GM18498 (cell line): ENCODE measurements around the gene MEOX1.

Experiments
- ATAC-seq: cut with Tn5 transposase; IDR thresholded peaks from one replicate; pipeline ENCODE4 v1.9.1; 2021; ENCODE audit warnings: mild to moderate bottlenecking, moderate library complexity; ENCODE audit not compliant: unreplicated experiment

MEOX1 gene

DNA sequence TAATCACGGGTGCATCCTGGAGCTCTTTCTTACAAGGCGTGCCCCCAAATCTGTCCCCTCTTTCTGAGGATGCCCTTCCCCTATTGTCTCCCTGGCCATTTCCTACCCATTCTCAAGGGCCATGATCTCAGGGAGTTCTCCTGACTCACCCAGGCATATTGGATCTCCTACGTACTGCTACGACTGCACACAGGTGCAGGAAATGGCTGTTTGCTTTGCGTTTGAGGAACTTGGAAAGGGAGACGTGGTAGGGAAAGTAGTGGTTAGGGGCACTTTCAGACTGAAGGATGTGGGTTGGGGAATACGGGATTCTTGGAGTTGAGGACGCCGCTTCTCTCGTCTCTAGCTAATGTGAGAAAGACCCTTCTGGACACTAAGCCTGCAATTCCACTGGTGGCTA is 18.7 kb upstream of the MEOX1 start:
- no peak for ATAC-seq

DNA sequence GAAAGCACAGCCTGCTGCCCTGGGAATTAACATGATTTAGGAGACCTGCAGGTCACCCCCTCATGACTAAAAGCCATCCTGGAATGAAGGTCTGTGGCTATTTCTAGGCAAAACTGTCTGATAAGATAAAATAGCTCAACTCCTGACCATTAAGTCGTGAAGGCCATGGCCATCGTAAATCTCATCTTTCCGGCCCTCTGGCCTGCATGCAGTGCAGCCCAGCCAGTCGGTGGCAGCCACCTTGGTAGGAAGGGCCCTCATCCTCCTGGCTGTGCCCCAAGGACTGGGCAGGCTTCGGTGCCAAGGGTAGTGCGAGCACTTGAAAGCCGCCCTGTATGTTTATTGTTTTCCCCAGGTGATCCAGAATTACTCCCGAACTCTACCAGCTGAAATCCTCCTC is 18.2 kb upstream of the MEOX1 start:
- no peak for ATAC-seq

DNA sequence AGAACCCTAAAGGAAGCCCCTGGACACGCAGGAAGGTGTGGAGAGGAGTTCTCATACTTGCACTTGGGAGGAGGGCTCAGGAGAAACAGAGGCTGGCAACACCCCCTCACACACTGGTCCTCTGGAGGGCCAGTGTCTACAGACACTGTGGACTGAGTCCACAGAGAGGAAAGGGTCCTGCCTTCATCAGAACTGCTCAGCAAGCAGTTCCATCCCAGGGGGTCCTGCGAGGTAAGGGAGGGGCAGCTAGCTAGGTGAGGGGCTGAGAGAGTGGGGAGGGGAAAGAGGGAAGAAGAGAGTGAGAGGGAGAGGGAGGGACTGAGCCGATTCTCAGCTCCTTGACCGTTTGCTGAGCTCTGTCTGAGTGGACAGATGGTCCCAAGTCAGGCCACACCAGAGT is 17.7 kb upstream of the MEOX1 start:
- ATAC-seq = no peak

DNA sequence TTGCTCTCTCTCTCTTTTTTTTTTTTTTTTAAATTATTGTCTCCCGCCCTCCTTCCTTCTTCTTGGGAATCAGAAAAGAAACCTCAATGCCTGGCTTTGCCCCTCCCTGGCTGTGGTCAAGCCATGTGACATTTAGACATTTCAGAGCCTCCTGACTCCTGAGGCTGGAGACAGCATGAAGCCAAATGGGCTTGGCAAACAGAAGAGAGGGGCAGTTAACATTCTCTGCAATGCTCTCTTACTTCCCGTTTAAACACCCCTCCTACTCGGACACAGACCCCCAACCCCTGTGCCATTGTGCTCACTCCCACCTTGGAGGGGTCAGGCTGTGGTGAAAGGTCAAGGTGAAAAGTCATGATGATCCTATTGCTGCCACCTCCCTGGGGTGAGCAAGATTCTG is 14.7 kb upstream of the MEOX1 start:
- ATAC-seq = no peak

DNA sequence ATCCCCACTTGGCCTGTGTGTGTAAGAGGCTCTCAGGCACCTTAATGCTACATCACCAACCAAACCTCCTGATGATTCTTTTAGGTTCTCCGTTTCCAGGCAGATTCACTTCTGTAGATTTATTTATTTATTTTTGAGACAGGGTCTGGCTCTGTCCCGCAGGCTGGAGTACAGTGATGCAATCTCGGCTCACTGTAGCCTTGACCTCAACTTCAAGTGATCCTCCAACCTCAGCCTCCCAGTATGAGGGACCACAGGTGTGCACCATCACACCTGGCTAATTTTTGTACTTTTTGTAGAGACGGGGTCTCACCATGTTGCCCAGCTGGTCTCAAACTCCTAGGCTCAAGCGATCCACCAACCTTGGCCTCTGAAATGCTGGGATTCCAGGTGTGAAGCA is 12.7 kb upstream of the MEOX1 start:
- ATAC-seq = no peak

DNA sequence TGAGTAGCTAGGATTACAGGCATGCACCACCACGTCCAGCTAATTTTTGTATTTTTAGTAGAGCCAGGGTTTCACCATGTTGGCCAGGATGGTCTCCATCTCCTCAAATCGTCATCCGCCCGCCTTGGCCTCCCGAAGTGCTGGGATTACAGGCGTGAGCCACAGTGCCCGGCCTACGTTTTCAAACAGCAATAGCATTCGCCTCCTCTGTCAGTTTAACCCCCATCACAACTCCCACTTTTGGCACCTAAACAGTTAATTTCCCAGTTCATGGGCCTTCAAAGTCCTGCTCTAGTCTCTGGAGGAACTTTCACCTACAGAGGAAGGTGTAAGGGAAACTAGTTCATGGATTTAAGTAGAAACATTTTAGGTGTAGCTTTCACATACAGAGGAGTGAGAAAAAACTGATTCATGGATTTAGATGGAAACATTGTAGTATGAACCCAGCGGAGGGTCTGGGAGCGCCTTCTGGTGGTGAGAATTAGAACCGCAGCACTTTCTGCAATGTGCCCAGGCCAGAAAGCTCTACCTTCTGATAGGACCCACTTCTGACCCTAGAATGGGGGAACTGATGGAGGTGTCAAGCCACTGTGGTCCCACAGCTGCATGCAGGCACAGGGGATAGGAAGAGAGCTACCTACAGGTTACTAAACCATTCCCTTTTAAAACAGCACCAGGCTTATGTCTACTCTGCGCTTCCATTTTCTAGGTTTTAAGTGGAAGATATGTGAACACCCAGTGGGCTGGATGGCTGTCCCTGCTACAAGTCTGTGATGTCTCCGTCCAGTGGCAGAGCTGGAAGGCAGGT is 12.0 kb upstream of the MEOX1 start:
- ATAC-seq = no peak

DNA sequence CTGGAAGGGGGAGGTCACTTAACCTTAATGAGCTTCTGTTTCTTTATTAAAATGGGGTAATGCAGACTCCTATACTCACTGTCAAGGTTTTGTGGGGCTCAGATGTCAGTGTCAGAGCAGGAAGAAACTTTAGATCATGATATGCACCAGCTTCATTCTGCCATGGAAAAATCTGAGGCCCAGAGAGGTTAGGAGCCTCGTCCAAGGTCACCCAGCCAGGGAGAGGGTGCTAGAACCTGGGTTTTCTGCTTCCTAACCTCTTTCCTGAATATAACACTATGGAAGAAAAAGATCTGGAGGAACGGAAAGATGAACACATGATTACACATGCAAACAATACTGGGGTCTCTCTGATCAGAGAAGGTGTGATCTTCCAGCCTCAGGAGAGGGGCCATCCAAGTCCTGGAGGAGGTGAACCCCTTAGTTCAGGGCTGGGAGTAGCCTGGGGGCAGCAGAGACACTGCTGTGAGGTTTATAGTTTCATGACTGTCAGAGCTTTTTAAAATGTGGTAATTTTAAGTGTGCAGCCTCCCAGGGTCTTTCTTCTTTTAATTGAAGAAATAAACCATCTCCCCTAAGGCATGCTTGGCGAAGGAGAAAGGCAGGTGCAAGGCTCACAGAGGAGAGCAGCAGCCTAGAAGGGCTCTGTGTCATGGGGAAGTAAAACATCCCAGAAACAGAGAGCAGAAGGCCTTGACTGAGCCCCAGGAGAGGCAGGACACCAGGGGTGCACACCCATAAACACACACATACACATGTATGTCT is 10.2 kb upstream of the MEOX1 start:
- ATAC-seq = no peak

DNA sequence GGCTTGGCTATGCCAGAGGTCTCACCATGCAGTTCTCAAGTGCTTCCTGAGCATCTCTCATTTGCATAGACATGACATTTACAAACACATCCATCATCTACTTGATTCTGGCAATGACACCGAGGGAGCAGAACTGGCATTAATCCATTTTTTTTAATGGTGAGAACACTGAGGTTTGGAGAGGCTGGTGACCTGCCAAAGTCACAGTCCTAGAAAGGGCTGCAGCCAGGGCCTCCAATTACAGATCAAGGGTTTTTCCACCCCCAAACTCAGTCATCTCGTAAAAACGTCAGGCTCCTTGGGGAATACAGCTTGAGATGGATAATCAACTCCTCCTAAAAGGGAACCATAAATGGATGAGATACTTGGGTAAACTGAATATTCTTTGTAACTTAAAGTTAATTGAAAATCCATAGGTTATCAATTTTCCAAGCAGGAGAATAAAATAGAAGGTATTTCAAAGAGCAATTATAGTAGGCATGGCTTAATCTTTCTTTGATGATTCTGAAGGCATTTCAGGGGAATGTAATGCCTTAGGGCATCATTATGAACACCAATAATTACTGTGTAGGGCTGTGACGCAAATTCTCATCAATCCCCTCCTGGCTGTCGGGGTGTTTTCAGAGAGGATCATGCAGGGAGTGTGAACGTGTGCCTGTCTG is 9.4 kb upstream of the MEOX1 start:
- no peak for ATAC-seq

DNA sequence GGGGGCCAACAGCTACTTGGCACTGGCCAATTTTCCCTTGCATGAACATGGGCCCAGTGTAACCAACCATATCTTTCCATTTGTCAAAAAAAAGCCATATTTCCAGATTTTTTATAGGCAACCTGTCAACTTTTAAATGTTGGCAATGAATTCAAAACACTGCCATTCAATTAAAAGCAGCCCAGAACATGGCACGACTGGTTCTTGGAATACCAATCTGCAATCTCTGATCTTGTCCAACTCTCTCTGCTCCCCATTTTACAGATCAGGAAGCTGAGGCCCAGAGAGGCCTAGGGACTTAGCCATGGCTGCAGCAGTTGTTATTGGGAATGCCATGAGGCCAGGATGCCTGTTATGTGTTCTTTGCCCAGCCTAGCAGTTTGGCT is 8.9 kb upstream of the MEOX1 start:
- ATAC-seq = no peak

DNA sequence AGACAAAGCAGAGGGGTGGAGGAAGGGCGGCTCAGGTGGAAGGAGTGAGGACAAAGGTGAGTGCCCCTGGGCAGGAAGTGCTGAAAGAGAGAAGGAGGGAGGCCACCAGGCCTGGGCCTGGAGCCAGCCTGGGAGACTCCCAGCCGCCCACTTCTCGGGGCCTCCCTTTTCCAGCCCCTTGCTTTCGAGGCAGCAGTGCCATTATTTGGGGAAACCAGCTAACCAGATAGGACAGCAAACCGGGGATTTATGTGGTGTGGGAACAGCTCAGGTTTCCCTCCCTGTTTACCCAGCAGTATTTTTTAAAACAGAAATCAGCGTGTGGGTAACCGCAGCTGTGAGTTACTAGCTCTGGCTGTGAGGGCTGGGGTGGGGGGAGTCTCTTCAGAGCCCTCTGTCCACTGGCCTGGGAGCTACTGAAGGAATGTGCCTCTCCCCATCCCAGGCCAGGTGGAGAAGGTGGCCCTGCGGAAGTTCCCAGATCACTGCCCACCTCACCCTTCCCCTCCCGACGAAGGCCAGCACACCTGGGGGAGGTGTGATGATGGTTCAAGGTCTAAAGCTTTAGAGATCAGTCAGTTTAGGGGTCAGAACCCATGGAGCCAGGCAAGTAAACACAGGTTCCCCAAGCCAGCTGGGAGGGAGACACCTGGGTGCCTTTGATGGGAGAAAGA is 8.4 kb upstream of the MEOX1 start:
- ATAC-seq = no peak

DNA sequence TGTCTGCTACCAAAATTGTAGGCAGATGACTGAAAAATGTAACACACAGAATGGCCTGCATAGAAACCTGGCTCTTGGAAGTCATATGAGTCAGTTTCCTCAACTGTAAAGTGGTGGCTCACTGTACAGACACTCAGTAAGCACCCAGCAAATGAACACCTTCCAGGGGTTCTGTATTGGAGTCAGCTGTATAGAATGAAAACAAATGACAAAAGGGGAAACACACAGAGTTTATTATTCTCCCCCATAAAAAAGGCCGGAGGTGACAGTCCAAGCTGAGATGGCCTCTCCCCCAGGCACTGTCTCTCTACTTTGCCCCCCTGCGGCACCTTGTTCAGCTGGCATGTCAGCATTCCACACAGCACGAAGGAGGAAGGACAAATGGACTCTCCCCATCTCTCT is 6.2 kb upstream of the MEOX1 start:
- no peak for ATAC-seq

DNA sequence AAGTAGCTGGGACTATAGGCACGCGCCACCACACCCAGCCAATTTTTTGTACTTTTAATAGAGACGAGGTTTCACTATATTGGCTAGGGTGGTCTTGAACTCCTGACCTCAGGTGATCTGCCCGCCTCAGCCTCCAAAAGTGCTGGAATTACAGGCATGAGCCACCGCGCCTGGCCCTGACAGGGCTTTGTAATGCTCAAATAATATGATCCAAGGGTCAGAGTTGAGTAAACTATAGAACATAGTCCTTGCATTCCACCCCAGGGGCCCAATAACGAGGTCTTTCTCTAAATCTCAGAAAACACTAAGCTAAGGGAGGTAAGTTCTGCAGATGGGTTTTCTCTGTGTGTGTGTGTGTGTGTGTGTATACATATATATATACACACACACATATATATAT is 5.8 kb upstream of the MEOX1 start:
- ATAC-seq = no peak

DNA sequence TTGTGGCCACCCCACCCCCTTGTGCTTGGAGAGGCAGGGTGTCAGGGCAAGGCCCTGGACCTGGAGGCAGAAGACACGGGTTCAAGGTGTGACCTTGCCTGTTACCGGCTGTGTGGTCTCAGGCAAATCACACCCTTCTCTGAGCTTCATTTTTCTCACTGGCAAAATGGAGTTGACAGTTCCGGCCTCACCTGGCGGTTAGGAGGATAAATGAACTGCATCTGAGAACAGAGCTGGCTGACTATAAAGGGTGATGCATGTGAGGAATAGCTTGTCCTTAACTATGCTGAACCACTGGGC is 4.2 kb upstream of the MEOX1 start:
- no peak for ATAC-seq

DNA sequence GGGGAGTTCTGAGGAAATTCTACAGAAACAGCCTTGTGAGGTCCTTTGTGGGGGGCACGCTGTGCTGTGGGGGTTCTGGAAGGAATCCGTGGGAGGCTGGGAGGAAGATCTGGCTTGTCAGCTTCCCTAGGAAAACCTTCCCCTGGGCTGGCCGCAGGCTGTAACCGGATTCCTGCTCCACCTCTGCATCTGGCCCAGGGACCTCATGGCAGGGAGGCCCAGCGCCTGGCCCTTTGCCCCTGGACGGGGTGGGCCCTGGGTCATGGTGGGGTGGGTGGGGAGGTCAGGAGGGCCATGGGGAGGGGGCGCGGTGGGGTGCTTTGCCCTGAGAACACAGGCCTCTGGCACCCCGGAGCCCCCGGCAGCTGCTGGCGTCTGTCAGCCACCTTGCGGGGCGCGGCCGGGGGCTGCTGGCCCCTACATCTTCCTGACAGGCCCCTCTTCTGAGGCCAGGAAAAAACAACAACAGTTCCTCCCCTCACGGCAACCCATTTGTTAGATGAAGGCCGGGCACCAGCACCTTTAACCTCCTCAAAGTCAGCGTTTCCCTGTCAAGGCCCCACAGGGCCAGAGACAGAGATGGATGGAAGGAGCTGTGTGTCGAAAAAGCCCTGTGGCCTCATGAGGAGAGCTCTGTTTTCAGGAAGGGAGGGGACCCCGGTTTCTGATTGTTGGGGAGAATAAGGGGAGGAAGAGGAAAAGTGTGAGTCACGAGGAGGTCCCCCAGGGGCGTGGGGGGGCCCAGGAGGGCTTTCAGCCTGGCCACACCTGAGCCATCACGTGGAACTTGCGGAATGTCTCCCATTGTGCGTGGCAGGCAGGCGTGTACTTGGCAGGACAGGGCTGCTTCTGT is 3.6 kb upstream of the MEOX1 start:
- no peak for ATAC-seq

DNA sequence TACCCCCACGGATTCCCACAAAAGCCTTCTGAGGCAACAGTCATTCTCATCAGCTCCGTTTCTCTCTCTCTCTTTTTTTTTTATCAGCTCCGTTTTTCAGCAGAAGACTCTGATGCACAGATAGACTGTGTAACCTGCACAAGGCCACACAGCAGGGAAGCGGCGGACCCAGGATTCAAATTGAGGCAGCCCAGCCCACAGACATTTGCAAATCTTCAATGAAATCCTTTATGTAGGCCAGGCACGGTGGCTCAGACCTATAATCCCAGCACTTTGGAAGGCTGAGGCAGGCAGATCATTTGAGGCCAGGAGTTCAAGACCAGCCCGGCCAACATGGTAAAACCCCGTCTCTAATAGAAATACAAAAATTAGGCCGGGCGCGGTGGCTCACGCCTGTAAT is 2.4 kb upstream of the MEOX1 start:
- ATAC-seq = no peak

DNA sequence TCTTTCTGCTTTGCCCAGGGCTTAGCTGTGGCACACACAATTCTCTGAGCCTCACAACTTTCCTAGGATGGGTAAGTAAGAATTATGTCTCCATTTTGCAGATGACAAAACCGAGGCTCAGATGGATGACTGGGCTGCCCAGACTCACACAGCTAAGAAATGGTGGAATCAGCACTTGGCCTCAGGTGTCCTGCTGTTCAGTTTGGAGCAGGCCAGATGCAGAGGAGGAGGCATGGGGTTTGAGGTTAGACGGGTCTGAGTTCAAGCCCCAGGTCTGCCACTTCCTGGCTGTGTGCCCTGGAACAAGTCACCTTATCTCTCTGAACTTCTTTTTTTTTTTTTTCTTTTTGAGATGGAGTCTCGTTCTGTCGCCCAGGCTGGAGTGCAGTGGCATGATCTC is 1.7 kb upstream of the MEOX1 start:
- ATAC-seq = no peak

DNA sequence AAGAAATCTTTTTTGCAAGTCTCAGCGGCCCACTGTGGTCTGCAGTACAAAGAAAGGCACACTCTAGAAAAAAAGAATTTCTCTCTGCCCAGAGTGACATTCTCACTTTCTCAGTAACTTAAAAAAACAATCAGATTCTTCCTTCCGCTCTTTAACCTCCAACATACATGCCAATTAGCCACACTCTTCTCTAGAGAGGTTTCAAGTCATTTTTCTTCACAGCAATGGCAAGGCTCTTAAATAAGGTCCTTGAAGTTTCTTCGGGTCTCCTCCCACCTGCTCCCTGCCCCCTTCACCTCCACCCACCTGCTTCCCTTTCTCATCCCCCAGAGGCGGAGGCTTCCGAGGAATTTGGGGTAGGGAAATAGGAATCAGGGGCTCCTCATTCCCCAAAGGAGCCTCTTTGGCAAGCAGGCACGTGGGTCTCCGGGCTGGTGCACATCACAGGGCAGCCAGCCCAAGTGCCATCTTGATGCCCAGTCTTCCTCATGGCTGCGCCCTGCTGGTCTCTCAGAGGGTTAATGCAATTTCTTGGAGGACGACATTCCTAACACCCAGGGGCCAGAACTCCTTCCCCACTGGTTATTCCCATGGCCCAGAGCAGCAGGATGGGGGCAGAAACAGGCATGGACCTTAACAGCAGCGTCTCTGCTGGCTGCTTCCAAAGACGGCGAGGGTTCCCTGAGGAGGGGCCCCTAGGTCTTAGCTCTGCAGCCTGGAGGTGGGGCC is 855 bp upstream of the MEOX1 start:
- no peak for ATAC-seq

DNA sequence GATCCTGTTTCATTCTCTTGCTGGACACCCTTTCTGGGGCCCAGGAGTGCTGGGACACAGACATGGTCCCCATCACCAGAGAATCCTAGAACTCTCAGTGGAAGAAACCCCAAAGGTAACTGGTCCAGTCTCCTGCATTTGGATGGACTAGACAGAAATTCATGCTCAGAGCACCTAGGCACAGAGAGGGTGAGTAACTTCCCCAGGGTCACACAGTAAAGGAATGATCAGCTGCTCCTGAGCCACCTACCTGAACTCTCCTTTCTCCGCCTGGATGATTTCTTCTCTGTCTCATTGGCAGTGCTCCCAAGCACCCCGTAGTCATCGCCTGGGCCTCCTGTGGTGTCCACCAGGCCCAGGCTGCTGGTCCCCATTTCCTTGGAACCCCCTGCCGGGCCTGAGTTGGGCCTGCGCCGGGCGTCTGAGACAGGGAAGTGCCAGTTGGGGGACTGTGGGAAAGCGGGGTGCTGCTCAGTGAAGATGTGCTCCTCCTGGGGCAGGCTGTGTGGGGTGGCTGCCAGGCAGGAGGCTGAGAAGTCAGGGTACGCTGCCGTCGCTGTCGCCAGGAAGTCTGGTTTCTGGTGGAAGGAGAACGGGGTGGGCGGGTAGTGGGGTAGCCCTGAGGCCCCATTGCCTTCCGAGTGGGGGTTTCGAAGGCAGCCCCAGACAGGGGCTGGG is 767 bp downstream of the MEOX1 start:
- ATAC-seq = no peak

DNA sequence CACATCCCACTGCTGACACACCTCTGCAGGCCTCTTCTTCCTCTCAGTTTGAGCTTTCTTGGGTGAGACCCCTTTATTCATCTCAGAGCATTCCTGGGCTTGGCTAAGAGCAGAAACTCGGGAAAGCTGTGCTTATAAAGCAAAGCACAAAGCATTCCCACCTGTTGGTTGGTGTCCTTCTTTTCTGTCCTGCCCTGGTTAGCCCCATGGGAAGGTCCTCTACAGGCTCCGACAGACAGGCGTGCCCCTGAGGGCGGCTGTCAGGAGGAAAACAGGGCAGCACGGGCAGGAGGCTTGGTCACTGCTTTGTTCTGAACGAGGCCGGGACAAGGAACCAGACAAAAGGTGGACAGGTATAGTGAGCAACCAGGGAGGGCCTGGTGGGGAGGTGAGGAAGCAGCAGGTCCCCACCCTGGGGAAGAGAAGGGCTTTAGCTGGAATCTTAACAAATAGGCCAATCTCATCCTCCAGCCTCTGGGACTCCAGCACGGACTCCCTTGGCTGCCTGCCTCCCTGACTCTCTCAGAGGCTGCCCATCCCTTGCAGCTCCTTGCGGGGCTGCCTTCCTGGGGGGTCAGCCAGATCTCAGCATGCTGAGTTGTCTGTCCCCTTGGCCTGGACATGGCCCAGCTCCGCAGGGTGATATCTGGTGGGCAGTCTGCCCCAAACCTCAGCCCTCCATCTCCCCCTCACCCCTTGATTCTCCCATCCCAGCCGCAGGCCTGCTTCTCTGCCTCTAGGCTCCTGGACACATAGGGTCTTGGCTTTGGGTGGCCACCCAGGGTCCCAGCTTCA is 1.7 kb downstream of the MEOX1 start:
- ATAC-seq = no peak
